Hepatic stellate cell (primary cell): ENCODE data around the gene KIF20B.
"Not testable (repeated sequence)": the region's sequence is repeated elsewhere in the genome, so short reads cannot be mapped to it uniquely, and the experiment has no call there.

Experiments used
- DNase-seq: peaks from one replicate; pipeline ENCODE4 v3.0.0; 2011; ENCODE audit warnings: low spot score

KIF20B gene

GRCh38 chr10:89685936-89686335 lies 15.5 kb upstream of the KIF20B start:
- DNase-seq = no peak

GRCh38 chr10:89690027-89690426 lies 11.4 kb upstream of the KIF20B start:
- DNase-seq = no peak

DNA sequence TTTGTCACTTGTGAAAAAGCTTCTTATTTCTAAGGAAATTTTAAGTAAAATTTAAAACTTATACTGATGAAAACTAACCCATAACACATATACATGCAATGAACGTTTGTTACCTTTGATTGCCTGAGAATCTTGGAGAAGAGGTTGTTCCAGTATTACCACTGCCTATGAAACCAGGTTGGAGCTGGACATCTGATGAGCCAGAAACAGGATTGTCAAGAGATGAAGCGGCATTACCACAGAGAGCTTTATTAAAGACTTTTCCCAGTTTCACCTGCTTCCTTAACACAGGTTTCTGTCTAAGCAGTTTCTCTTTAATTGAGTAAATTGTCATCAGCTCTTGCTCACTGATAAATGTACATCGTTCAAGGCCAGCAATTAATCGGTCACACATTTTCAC lies 9.0 kb upstream of the KIF20B start:
- DNase-seq = no peak

- no peak for DNase-seq
These were observed 8.2 kb upstream of the KIF20B start for GRCh38 chr10:89693176-89693575.

DNA sequence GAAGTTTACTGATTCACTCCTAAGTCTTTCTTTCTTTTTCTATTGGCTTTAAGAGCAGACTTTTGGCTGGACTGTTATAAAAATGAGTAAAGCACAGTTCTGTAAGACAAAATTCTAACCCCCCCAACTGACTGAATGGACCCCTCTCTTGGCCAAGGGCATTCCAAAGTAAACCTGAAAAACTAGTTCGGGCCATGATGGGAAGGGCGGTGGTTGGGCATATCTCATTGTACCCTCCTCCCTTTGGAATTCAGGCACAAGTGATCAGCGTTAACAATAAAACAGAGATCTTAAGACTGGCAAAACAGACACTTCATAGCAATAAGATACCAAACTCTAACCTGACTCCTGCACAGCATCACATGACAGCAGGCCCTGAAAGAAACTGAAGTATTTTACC lies 6.1 kb upstream of the KIF20B start:
- no peak for DNase-seq

DNA sequence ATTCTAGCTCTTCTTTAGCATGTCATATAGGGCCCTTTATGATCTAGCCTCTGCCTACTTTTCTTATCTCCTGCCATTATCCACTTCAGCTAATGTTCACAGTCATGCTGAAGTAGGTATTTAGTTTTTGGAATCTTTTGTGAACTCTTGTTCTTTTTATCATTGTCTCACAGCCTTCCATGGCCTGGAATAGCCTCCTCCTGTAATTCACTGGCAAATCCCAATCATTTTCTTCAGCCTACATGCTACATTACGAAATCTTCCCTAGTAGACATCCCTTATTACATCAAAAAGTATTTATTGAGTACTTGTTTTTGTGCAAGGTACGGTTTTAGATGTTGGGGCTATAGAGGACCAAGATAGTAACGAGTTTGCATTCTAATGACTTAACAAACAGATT lies 3.4 kb upstream of the KIF20B start:
- DNase-seq = no peak

DNA sequence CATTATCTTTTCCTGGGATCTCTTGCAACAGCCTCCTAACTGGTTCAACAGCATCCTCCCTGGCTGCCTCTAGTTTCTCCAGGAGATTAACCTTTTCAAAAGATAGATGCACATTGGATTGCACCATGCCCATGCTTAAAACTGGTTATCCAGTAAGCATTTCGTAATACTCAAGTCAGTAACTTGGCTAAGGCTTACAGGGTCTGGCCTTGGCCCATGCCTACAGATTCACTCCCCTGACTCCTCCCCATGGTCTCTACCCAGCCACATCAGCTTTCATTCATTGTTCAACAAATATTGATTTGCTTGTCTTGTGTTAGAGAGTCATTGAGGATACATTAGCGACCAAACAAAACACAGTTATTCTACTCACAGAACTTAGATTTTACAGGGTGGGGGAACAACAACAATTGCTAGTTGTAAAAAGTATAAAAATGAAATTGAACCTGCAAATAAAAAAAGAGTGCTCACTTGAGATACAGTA lies 1.8 kb upstream of the KIF20B start:
- DNase-seq = no peak

GRCh38 chr10:89700923-89701241 lies 508 bp upstream of the KIF20B start:
- no peak for DNase-seq

DNA sequence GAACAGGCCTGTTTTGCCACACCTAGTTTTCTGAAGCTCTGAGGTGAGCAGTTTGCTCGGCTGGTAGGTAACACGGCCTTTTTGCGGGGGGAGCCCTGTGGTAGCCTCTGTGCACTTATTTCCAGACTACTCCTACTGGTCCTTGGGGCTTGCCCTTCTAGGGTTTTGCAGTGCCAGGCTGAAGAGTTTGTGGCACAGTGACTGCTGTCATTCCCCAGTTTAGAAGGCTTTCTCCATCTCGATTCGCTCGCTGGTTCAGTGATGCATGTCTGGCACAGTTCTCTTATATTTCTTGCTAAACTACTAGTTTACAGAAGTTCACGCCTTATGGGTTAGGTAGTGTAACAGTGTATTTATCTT lies 711 bp downstream of the KIF20B start:
- no peak for DNase-seq

DNA sequence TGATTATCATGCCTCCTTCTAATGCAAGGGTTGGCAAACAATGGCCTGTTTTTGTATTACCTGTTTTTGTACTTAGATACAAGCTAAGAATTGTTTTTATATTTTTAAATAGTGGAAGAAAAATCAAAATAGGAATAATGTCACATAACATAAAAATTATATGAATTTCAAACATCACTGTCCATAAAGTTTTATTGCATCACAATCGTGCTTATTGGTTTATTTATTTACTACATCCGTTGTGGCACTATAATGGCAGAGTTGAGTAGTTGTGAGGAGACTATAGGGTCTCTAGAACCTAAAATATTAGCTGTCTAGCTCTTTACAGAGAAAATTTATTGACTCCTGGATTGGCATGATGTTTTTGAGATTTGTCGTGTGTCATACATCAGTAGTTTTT lies 4.1 kb downstream of the KIF20B start:
- DNase-seq = no peak

DNA sequence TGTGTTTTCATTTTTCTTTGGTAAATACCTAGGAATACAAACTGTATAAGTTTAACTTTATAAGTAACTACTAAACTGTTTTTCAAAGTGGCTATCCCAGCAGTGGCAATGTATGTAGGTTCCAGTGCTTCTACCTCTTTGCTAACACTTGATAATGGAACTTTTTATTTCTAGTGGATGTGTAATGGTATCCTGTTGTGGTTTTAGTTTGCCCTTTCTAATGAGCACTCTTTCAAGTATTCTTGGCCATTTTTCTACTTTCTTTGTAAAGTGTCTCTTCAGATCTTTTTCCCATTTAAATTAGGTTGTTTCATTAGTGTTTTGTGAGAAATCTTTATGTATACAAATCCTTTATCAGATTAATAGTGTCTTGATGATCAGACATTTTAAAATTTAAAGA lies 4.6 kb downstream of the KIF20B start:
- no peak for DNase-seq

DNA sequence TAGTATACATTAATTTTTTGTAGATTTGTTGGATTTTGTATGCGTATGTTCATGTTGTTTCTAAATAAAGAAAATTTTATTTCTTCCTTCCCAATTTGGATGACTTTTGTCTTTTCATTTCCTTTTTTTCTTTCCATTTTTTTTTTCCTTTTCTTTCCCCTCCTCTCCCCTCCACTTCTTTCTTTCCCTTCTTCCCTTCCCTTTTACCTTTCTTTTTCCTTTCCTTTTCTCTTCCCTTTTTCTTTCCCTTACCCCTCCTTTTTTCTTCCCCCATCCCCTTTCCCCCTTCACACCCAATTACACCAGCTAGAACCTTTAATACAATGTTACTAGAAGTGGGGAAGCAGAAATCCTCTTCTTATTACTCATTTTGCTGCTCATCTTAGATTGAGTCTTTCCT lies 6.0 kb downstream of the KIF20B start:
- no peak for DNase-seq

DNA sequence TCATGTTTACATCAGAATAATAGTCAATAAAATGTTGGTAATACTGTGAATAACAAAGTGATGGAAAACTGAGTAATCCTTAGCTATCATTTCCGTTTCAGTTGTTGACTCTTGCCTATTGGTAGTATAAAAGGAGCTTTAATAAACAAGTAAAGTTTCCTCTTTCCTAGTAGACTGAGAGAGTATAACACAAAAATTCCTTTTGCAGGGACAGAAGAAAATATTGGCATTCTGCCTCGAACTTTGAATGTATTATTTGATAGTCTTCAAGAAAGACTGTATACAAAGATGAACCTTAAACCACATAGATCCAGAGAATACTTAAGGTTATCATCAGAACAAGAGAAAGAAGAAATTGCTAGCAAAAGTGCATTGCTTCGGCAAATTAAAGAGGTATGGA lies 9.4 kb downstream of the KIF20B start:
- DNase-seq = no peak

GRCh38 chr10:89734616-89735015 lies 33.2 kb downstream of the KIF20B start:
- DNase-seq = no peak

- DNase-seq = no peak
These were observed 37.3 kb downstream of the KIF20B start for GRCh38 chr10:89738551-89739209.

DNA sequence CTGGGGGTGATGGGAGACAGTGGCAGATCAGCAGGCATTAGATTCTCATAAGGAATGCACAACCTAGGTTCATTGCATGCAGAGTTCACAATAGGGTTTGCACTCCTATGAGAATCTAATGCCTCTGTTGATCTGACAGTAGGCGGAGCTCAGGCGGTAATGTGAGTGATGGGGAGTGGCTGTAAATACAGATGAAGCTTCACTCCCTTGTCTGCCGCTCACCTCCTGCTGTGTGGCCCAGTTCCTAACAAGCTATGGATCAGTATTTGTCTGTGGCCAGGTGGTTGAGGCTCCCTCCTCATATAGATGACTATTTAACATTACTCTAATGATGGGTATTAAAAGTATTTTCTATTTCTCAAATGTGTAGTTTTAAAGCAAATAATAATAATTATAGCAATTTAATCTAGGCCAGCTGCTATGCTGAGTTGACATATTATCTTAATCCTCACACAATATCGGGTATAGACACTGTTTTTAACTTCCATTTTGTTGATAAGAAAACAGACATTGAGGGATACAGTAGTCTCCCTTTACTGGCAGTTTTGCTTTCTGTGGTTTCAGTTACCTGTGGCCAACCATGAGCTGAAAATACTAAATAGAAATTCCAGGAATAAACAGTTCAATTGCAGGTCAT lies 39.9 kb downstream of the KIF20B start:
- DNase-seq = no peak

- DNase-seq = peak; percentile 35
These were observed 42.6 kb downstream of the KIF20B start for GRCh38 chr10:89744026-89744425.

DNA sequence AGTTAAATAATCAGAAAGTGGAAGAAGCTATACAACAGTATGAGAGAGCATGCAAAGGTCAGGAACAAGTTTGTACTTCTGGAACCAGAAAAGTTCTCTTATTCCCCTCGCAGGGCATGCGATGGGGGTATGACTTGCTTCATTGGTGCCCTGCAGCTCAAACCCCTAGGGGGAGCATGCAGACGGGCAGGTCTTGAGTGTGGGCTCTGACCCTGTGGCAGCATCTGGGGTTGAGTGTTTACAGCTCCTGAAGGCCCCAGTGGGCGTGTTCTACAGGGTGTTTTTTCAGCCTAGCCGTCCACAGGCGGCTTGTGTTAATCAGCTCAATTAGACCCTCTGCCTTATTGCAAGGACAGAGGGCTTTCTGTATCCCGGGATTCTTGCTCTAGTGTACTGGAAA lies 44.5 kb downstream of the KIF20B start:
- DNase-seq = no peak

- DNase-seq = no peak
These were observed 49.1 kb downstream of the KIF20B start for GRCh38 chr10:89750441-89750840.

DNA sequence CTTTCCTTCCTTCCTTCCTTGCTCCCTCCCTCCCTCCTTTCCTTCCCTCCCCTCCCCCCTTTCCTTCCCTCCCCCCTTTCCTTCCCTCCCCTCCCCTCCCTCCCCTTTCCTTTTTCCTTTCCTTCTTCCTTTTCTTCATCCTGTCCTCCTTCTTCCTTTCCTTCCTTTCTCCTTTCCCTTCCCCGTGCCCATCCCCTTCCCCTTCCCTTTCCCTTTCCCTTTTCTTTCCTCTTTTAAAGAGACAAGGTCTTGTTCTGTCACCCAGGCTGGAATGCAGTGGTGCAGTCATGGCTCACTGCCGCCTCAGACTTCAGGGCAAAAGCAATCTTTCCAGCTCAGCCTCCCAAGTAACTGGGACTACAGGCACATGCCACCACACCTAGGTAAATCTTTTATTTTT lies 54.0 kb downstream of the KIF20B start:
- DNase-seq = no peak

DNA sequence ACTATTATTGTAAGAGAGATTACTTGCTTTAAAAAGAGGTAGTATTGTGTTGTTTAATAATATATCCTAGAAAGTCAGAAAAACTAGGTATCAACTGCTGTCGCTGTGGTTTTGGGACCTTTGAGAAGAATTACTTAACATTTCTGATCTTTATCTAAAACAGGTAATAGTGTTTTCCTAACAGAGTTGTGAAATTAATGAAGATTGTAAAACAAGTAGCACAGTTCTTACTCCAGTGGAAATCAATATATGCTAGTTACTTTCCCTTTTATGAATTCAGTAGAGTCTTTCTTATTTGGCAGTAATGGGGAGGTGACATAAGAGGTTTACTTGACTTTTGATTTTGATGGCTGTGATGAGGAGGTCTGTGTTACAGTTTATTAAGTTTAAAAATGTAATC lies 58.1 kb downstream of the KIF20B start:
- DNase-seq = no peak

GRCh38 chr10:89763671-89764070 lies 62.3 kb downstream of the KIF20B start:
- not testable (repeated sequence) for DNase-seq

DNA sequence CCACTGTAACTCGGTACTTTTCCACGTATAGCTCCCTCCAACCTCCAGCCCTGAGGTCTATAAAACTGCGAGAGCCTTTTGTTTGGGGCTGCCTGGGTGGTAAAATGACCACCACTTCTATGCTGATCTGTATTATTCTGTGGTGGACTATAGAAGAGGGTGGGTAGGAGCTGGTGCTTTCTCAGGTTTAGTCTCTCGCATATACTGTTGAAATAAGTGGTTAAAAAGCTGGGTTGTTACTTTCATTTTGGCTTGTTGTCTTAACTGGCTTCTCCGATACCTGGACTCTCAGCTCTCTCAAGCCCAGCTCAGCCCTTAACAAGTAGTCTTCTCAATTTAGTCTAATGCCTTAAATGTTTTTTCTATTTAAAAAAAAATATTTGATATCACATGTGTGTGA lies 70.3 kb downstream of the KIF20B start:
- DNase-seq = no peak

DNA sequence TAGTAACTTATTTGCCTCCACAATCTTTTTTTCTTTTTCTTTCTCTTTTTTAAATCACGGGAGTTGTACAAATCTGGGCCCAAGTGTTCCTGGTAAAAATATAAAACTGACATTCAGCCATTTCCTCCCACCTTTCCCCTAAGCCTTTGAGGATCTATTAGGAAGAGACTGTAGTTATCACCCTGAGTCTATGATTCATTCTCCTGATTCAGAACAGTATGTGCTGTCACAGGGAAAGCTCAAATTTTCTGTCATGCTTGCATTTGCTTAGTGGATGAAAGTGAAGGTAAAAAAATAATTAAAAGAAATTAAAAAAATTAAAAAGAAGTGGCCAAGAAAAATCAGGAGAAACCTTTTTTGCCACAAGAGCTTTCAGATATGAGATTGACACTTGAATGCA lies 71.7 kb downstream of the KIF20B start:
- DNase-seq = no peak
